Measurements from ENCODE around the gene APBA1. TPM values are rescaled to one million over a fixed set of nuclear protein-coding genes. Genes with fewer than 3 reads are reported as not detected.

Gene APBA1
- total and polyA plus RNA-seq, 2 of the 8 experiments (the other 6 are each of a cell fraction or from before 2014, with no cell fraction given): 0.36 to 0.60 TPM

- Histone ChIP-seq H3K79me1 (ENCODE audit: low read depth, low read length) (no peaks in the 10 kb centered on the region), H4K20me1 (replicated peaks in 1 of 2; ENCODE audit: control insufficient read depth in 1 of 2, insufficient read depth in 2 of 2, low read length in 2 of 2) (no peaks in the 10 kb centered on the region), H3K36me3 (ENCODE audit: control insufficient read depth in 2 of 4, insufficient read depth in 4 of 4, low read length in 3 of 4) (no peaks in the 10 kb centered on the region), H3K9ac (replicated peaks in 1 of 4; ENCODE audit: extremely low read depth in 1 of 4, low read depth in 3 of 4, low read length in 3 of 4) (no peak overlapping the region), H4K8ac (ENCODE audit: extremely low read depth, insufficient read depth, low read length) (no peak overlapping the region), H3K23ac (ENCODE audit: insufficient read length) (no peak overlapping the region), H3K23me2 (ENCODE audit: low read depth, low read length) (no peaks in the 10 kb centered on the region), H2BK5ac (ENCODE audit: low read depth, low read length) (no peak overlapping the region), H3K4me3 (ENCODE audit: extremely low read depth in 1 of 4, insufficient read depth in 2 of 4, low read depth in 3 of 4, low read length in 4 of 4) (no peak overlapping the region), H3K79me2 (ENCODE audit: control insufficient read depth in 1 of 2, insufficient read depth in 2 of 2, low read length in 2 of 2) (no peaks in the 10 kb centered on the region), H3K27ac (ENCODE audit: low read depth, low read length) (no peak overlapping the region), H3K27me3 (replicated peaks in 1 of 4; ENCODE audit: control insufficient read depth in 3 of 4, extremely low read depth in 1 of 4, insufficient read depth in 3 of 4, low read length in 3 of 4) (no peaks in the 10 kb centered on the region), H3K56ac (replicated peaks; ENCODE audit: insufficient read length, low read depth, low read length) (no peak overlapping the region), H3K4me1 (replicated peaks in 1 of 4; ENCODE audit: control insufficient read depth in 3 of 4, insufficient read depth in 4 of 4, low read length in 3 of 4) (no peaks in the 10 kb centered on the region), H2BK120ac (replicated peaks; ENCODE audit: low read depth, low read length) (no peak overlapping the region), H4K91ac (replicated peaks; ENCODE audit: insufficient read length, low read length) (no peak overlapping the region), H3K18ac (ENCODE audit: extremely low read depth, low read length) (no peak overlapping the region), H2BK20ac (ENCODE audit: low read length) (no peak overlapping the region), H3K14ac (ENCODE audit: insufficient read length) (no peak overlapping the region), H2BK12ac (ENCODE audit: low read depth, low read length) (no peak overlapping the region), H3K4ac (replicated peaks; ENCODE audit: insufficient read length, low read depth, low read length) (no peak overlapping the region), H3K9me3 (ENCODE audit: insufficient read depth in 2 of 2, low read depth in 1 of 2, low read length in 1 of 2) (no peaks in the 10 kb centered on the region), H4K5ac (ENCODE audit: insufficient read length, low read depth, low read length) (no peak overlapping the region), H2BK15ac (ENCODE audit: low read length) (no peak overlapping the region), H2AK5ac (ENCODE audit: low read depth, low read length) (no peak overlapping the region), H3K4me2 (ENCODE audit: insufficient read depth in 1 of 2, low read depth in 2 of 2, low read length in 2 of 2) (no peak overlapping the region), H2AFZ (ENCODE audit: low read length) (no peak overlapping the region)
- ChIA-PET CTCF (ENCODE audit: partially characterized antibody) (interaction anchor here (0.7 to 1.3 kb wide), 4 partner anchors 10 to 171 kb away, joined by 3 to 5 read pairs (median 4); no protein-coding TSS in a partner anchor), POLR2A (ENCODE audit: partially characterized antibody) (no interaction called here)
- DNase-seq (ENCODE audit: low read depth in 1 of 2, low spot score in 2 of 2) (no peak), FAIRE-seq (no peak)
- TF ChIP-seq CBX5 (IDR thresholded peaks at IDR 0.05; ENCODE audit: low read depth, low read length) (no peak), SP4 (IDR thresholded peaks at IDR 0.05; ENCODE audit: low read length) (no peak), POU5F1 (IDR thresholded peaks at IDR 0.05; ENCODE audit: low read depth, low read length) (no peak), RNF2 (IDR thresholded peaks at IDR 0.05; ENCODE audit: borderline replicate concordance, low read depth, low read length, missing control alignments, poor library complexity, severe bottlenecking) (no peak), SAP30 (IDR thresholded peaks at IDR 0.05; ENCODE audit: insufficient read depth, insufficient replicate concordance, low read length) (no peak), SIRT6 (IDR thresholded peaks at IDR 0.05; ENCODE audit: low read length) (no peak), FOSL1 (IDR thresholded peaks at IDR 0.05; ENCODE audit: insufficient read depth, low read depth, low read length) (no peak), KDM5A (IDR thresholded peaks at IDR 0.05; ENCODE audit: low read length) (no peak), SIX5 (IDR thresholded peaks at IDR 0.05; ENCODE audit: low read depth, low read length) (no peak)
- 95% methylated on average over 3 of the region's 3 CpGs; no CpG with 5 or more reads in 1 of the 2 experiments for WGBS, 2 experiments (ENCODE audit: extremely low coverage in 1 of 2, insufficient coverage in 1 of 2, insufficient read length in 1 of 2, insufficient replicate concordance in 2 of 2, low coverage in 1 of 2, low lambda C conversion rate in 2 of 2, missing lambda C conversion rate in 1 of 2)
Measured at GRCh38 chr9:69622676-69623075, 49.5 kb downstream of the APBA1 start.

Measured in H1 (cell line).